HG03460 (cell line): ENCODE measurements around the gene MEF2A.

ENCODE experiments used
- ATAC-seq: cut with Tn5 transposase; IDR thresholded peaks from one replicate; pipeline ENCODE4 v1.9.1; 2021; ENCODE audit not compliant: unreplicated experiment

MEF2A gene

DNA sequence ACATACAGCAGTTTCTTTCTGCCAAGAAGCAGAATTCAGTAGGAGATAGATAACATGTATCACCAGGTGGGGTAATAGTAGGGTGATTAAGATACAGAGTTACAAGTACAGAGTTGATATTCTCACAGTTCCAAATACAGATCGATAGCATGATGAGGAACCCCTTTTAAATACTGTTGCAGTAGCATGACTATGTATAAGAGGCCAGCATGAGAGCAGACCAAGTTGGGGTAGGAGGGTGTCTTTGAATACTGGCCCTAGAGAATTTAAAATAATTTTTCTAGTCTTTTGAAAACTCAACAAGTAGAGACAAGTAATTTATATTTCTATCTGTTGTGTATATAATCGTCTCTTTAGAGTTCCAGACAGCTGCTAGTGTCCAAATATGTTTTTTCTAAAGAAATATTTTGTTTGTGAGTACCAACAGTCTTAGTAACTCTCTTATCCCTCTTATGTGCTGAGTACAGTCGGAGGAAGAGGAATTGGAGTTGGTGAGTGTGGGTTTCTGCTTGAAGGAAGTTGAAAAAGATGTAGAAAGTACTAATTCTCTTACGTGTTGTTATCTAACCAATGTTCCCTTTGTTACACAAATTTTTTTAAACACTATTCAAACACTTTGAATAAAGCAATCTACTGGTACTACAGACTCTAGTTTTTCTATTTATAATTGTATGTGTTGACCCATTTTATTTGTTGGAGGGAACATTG, 137.3 kb downstream of the MEF2A start:
- ATAC-seq = no peak

DNA sequence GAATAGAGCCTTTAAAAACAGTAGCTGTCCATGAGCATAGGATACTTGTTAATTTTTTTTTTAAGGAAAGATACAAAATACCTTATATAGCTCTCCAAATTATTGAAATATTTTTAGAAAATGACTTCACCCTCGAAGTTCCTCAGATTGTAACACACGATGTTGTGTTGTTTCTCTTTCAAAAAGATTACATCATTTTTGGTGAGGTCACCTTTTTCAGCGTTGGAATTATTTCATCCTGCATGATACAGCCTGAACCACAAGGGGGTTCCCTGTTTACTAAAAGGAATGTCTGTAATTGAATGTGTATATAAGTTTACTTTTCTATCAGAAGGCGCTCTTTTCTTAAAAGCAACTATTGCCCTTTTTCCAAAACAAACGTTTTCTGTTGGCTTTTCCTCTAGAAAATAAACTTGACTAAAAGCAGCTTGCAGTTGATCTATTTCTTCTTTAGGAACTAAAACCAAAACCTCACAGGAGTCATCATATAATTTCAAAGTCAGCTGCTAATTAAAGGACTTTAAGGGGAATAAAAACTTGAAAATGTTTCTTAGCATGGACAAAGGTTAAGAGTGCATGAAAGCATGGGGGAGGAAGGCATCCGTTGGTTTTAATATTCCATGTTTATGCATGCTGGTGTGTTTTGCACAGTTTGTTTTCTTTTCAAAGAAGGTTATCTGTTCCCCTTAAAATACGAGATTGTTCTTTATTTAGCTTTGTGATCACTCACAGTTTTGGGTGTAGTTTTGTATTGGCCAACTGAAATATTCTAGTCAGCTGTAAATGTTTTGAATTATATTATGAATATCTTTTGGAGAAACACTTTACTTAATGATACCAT, 138.0 kb downstream of the MEF2A start:
- peak; percentile 53 for ATAC-seq

DNA sequence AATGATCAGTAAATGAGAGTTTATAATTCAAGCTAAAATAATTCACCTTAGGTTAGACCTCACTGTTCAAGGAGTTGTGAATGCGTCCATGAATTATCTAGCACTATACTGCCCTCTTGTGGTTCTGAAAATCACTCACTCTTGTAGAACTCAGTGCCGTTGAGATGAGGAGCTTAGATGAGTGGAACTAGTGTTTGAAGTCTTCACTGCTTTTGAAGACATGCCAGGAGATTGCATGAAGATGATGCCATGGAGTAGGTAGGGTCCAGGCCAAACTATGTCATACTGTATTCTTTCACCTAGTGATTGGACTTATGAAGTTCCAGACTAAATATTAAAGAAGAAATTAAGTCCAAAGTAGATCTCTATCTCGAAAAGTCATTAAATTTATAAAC, 138.7 kb downstream of the MEF2A start:
- ATAC-seq = peak; percentile 73

DNA sequence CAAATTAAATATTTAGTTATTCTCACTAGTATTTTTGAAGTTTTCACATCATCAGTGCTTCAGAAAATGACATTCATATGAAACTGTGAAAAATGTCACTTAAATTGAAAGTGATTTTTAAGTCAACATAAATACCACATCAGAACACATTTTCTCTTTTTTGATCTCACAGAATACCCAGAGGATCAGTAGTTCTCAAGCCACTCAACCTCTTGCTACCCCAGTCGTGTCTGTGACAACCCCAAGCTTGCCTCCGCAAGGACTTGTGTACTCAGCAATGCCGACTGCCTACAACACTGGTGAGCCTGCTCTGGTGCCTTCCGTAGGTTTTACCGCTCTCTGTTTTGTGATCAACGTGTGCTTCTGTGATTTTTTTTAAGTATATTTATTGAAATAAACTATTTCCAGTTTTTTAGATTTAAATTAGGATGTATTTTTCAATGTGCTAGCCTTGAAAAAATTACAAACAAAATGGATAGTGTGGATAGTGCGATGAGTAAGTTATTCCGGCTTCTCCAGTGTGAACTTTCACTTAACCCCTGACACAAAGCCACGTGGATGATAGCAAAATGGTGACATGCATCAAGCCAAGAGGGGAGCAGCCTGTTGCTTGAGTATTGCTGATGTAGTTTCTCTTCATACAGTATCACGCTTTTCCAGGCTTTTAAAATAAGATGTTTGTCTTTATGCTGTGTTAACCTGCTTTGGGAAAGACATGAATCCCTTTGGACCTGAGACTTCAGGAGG, 140.9 kb downstream of the MEF2A start:
- ATAC-seq = no peak

DNA sequence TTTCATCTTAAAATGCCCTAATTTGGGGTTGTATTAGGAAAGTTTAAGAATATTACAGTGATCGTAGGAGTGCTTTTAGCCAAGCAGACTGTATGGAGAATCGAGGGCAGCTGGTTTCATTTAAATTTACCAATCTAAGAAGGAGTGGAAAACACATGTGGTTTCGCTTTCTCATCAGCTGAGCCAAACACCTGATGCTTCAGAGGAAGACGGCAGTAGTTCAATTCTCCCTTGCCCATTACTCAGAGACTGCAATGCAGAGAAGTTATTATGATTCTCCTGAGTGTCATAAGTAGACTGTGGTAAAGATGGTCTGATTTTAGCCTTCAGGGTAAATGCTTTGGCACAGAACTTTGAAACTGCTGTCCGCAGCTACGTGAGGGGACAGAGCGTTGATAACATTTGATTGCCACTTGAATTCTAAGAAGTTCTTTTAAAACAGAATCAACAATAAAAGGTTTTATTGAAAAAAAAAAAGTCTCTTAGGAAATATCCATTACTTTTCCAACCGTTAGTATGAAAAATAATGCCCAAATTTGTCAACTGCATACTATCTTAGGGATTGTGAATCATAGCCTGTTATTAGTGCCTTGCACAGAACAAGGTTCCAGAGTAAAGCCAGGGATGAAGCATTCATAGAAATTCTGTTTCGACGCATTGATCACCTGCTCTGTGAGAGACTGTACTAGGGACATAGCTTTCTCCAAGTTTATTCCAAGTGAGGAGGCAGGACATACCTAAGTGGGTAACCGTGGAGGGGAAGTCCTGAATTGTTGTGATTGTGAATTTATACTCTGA, 141.9 kb downstream of the MEF2A start:
- no peak for ATAC-seq

DNA sequence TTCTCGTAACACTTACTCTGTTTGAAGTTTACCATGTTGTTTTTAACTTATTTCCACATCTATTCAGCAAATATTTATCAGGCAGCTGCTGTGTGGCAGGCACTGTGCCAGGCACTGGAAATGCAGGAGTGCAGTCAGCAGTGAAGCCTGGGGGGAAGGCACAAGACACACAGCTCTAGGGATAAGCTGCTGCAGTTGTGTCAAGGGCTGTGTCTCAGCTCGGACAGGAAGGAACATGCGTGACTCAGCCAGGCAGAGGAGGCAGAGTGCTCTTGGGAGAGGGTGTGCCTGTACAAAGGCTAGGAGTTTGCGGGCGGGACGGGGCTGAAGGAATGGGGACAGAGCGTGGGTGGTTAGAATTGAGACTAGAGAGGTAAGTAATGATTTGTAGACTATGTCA, 142.8 kb downstream of the MEF2A start:
- ATAC-seq = no peak

DNA sequence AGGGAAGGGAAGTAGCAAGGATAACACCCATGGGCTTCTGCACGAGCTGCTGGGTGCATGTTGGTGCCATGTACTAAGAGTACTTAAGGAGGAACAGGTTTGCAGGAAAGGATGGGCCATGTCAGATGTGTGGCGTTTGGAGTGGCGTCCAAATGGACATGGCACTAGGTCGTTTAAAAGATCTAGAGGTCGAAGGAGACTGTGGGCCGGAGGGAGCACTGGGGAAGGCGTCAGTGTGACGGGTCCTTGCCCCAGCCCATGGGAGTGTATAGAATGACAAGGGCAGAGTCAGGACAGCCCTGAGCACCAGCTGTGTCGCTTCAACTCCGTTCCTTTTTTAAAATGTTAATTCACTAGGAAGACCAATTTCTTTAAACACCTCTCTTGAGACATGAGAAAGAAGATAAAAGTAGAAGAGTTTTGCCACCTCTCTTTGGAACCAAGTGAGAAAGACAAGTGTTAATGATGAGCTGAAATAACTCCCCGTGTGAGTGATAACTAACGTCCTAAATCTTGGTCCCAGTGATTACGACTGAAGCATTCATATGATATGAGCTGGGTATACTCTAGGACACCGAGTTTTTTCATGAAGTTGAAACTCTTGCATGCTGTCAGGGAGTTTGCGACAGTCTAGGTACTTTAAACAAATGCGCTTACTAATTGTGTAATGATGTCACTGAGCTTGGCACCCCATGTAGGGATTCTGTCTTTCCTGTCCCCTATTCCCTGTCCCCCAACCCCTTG, 143.6 kb downstream of the MEF2A start:
- ATAC-seq = no peak

DNA sequence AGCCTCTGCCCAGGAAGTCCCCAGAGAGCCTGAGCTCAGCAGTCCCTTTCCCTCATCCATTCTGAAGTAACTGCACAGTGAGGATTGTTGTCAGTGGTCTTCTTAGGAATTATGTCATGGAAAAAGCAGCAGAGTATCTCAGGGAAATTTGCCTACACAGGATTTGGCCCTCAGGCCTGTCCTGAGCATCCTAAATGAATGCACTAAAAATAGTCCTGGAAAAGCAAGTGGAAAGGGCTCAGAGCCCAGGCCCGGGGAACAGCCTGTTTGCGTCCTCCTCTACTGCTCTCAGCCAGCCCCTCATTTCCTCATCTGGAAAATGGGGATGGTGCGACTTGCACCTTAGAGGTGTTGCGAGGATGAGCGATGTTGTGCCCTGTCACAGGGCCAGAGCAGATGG, 145.8 kb downstream of the MEF2A start:
- ATAC-seq = no peak

DNA sequence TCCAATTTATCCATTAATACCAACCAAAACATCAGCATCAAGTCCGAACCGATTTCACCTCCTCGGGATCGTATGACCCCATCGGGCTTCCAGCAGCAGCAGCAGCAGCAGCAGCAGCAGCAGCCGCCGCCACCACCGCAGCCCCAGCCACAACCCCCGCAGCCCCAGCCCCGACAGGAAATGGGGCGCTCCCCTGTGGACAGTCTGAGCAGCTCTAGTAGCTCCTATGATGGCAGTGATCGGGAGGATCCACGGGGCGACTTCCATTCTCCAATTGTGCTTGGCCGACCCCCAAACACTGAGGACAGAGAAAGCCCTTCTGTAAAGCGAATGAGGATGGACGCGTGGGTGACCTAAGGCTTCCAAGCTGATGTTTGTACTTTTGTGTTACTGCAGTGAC, 146.6 kb downstream of the MEF2A start:
- ATAC-seq = no peak

DNA sequence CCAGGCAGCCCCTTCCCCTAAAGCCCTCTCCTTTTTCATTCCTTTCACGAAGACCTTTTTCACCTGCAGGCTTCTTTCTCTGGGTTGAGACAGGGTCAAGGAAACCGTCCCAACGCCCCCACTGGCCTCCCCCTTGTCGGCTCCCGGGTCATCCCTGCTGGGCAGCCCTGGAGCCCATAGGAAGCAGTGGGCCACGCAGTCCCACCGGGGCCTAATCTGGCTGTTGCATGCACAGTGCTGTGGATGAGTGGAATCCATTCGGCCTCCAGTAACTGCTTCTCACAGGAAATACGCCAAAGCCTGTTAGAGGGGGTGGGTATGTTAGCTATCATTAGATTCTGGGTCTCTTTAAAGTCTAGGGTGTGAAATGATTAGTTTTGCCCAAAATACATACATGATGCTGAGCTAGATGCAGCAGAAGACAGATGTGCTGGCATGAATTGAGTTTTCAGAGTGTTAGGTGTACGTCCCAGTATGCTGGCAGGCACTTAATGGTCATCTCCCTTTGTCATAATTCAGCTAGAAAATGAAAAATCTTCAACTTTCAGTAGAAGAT, 150.8 kb downstream of the MEF2A start:
- no peak for ATAC-seq

DNA sequence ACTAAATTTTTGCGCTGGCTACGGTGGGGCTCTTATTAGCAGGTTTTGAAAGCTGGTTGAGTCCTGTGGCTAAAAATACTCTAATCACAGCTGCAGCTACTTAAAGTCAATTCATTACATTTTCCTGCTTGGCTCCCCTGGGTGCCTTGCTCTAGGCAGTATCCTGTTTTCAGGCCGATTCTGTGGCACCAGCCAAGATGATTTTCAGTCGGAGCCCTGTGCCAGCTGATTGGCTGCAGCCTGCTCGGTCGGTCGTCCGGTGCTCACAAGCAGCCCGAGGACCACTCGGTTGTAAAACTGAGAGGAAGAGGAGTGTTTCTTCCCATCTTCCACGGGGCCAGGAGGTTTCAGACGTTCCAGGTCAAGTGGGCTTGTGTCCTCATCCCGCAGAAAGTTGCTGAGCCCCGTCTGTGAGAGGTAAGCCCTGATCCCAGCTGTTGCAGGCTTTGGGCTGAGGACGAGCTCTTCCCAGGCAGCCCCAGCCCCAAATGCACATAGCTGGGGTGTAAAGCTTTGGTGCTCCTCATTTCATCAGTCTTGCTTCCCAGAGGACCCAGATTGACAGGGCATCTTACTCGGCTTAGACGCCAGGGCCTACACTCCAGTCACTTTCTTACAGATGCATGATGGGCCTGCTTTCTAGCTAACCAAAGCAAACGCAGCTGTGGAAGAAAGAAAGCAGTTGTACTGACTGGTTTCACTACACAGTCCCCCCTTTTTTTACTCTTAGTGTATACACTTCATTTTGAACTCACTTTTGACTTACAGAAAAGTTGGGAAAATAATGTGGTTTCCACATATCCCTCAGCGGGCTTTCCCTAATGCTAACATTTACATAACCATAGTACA, 151.6 kb downstream of the MEF2A start:
- peak; percentile 23 for ATAC-seq

DNA sequence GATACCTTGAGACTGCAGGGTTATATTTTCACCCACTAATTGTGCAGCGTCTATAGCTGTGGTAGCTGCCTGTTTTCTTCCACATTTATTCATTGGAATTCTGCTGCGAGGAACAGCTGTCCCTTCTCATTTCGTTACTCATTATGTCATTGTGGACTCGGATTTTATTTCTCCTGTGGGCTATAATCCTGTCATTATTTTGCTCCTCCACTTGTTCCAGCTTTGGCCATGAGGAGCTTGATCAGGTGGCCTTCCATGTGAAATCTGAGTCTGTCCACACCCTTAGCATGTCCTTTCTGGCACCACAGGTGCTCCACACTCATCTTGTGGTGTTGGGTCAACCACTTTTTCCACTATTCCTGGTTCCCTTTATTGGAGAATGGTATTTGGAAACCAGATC, 152.6 kb downstream of the MEF2A start:
- no peak for ATAC-seq

DNA sequence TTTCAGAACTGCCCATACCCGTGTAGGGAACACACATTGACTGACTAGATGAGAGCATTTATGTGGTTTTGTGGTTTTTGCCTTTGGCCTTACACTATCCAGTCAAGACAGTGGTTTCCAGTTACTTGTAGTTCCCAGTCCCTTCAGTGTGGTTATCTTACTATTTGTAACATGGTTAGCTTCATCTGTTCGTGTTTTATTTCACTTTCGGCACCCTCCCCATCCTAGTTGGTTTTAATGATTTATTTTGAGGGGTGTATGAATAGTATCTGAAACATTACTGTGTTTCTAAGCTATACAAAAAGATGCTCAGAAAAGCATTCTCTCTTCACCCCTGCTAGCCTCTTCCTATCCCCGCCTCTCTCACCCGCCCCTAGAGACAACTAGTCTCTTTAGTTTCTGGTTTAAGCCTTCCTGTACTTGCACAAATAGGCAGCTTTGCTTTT, 153.3 kb downstream of the MEF2A start:
- ATAC-seq = peak; percentile 69

DNA sequence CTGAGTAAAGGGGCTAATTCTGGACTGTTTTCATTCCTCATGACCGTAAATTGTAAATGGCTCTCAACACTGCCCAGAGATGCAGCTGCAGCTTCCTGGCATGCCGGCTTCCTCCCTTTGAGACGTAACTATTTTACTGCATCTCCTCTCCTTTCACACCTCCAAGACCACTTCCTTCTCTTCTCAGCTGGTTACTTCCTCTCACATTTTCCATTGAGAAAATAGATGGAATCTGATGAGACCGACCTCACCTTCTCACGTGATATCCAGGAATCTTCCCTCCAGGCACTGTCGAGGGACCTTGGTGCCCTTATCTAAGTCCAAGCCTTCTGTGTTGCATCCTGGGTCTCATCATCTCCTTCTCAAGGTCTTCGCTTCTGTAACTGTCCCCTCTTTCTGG, 154.7 kb downstream of the MEF2A start:
- ATAC-seq = no peak

DNA sequence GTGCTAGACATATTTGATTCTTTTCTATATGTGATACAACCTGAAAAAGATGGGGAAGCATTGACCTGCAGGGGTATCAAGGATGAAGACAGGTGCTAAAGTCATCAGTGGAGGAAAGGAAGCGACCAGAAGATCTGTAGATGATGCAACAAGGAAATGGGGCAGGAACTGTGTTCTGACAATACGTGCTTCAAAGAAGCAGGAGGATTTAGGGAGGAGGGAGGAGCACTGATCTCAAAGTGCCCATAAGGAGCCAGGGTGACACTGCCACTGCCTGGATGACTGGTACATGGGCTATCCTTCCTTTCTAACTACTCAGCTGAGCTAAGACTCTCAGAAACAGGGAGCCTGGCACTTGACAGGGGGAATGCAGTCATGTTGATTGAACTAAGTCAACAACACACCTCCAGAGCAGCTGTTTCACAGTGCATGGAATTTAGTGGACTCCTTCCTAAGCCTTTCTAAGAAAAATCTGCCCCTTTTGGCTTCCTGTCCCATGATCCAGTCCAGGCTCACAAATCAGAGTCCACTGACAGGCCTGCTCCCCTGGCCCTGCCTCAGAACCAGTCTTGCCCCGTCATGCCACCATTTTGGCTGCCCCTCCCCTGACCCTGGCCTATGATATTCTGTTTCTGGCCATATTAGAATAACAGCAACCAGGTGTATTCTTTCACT, 155.5 kb downstream of the MEF2A start:
- no peak for ATAC-seq

DNA sequence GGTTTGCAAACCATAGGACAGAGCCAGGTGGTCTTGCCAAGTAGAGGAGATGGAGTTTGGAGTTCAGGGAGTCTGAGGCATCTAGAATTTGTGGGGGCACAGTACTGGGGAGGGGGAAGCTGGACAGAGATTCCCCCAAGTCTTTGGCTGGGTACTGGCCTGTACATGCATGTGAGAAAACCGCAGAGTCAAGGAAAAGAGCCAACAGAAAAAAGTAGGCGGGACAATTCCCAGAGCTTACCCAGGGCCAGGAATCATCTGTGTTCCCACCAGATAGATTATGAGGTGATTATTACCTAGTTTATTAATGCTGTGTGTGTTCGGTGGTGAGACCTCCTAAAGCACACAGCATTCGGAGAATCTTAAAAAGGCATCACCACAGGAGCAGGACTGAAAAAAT, 156.1 kb downstream of the MEF2A start:
- ATAC-seq = no peak

DNA sequence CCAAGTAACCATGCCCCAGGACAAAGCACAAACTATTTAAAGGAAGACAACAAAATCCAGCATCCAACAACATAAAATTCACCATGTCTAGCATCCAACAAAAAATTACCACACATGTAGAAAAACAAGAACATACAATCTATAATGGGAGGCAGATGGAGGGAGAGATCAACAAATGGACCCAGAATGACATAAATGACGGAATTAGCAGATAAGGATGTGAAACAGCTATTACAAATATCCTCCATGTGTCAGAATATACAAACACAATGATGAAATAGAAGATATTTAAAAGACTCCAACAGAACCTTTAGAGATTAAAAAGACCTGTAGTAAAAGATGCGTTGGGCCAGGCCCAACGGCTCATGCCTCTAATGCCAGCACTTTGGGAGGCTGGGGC, 156.6 kb downstream of the MEF2A start:
- no peak for ATAC-seq

DNA sequence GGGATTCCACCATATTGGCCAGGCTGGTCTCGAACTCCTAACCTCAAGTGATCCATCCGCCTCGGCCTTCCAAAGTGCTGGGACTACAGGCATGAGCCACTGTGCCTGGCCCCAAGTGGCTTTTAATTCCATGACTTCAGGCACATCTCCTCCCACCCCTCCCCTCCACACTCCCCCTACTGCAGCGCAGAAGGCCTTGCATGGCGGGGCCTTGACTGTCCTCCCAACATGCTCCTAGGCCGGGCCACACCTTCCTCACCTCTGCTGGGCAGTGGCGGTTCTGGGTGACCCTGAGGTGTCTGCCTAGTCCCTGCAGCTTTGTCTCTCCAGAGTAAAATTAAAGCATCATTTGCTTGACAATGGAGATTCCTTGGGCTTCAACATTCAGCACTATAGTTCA, 160.5 kb downstream of the MEF2A start:
- ATAC-seq = no peak
